Peyer's patch (tissue), 4 donors: ENCODE measurements around the gene PNMA8B. TPM values are rescaled to one million over a fixed set of nuclear protein-coding genes. Genes with fewer than 3 reads are reported as not detected.

ENCODE experiments used
- DNase-seq, 3 donors: peaks; one replicate each; pipeline ENCODE4 v3.0.0-alpha.2; 2017 to 2019
- H3K27ac ChIP-seq, 4 donors: fragments of 200-600 bp; sonication (generic); one replicate each; pipeline ENCODE4 v1.5.1; 2016 to 2019
- H3K27me3 ChIP-seq, 2 donors: fragments of 200-600 bp; sonication (generic); one replicate each; pipeline ENCODE4 v1.5.1; 2019
- H3K36me3 ChIP-seq, 3 donors: fragments of 200-600 bp; sonication (generic); one replicate each; pipeline ENCODE4 v1.5.1; 2016 to 2019
- H3K4me1 ChIP-seq, 4 donors: fragments of 200-600 bp; sonication (generic); one replicate each; pipeline ENCODE4 v1.5.1; 2016 to 2019
- H3K4me3 ChIP-seq, 4 donors: fragments of 200-600 bp; sonication (generic); 1 replicate in 3 of 4; 2 replicates in 1 of 4; pipeline ENCODE4 v1.5.1; 2016 to 2019; ENCODE audit warnings: mild to moderate bottlenecking in 1 of 4
- H3K9me3 ChIP-seq, 4 donors: fragments of 200-600 bp; sonication (generic); one replicate each; pipeline ENCODE4 v1.5.1; 2016 to 2019; ENCODE audit warnings: mild to moderate bottlenecking in 1 of 4
- CTCF ChIP-seq, 6 experiments: fragments of 450-650 bp in 4 of 6; fragments of 200-600 bp in 2 of 6; sonication (generic) in 1 of 6; IDR thresholded peaks; one replicate each; pipeline ENCODE4 v1.5.1; 2017 to 2019; ENCODE audit warnings: antibody characterized with exemption in 6 of 6, mild to moderate bottlenecking in 3 of 6, moderate library complexity in 1 of 6
- POLR2A ChIP-seq, 2 donors: fragments of 450-650 bp; IDR thresholded peaks; one replicate each; pipeline ENCODE4 v1.5.1; 2017; ENCODE audit warnings: antibody characterized with exemption in 2 of 2, mild to moderate bottlenecking in 2 of 2, moderate library complexity in 2 of 2
- total RNA-seq, 4 donors: library from RNA; depleted of rRNA; stranded (reverse); fragments of >200 nt; gene quantifications; one replicate each; pipeline ENCODE4 v1.1.0, GENCODE V29; 2016

Gene PNMA8B
- total RNA-seq, 4 donors from 2014 or later: 0.38 to 1.7 (median 0.67) TPM; not detected in 1

DNA sequence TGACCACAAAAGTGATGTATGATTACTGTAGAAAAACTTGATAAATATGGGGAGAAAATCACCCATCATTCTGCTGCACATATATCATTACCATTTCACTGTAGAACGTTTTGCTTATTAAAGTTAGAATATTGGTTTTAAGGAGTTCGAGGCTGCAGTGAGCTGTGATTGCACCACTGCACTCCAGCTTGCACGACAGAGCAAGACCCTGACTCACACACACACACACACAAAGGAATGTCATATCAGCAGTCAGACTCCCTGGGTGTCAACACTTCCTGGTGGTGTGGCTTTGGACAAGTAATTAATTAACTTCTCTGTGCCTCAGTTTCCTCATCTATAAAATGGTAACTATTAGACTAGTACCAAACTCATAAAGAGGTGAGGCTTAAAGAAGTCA, 13.0 kb downstream of the PNMA8B start:
- no peak for DNase-seq
- Histone ChIP-seq H3K27me3 (no peaks in the 10 kb centered on the region), H3K27ac (no peak overlapping the region)

DNA sequence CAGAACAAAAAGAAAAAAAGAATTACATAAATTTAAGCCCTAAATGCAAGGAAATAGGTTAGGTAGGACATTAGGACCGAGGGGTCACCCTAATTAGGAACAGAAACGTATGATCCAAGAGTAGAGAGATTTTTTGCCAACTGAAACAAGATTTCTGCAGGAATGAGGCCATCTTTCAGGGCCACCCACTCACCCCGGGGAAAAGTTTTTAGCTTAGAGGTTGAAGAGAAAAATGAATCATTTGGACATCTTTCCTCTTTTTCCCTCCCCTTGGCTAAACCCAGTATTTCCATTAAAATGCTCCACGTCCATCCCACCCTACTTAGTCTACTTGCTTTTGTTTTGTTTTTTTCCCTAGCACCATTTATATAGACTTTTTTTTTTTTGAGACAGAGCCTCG, 13.7 kb downstream of the PNMA8B start:
- Histone ChIP-seq H3K36me3 (no peaks in the 10 kb centered on the region), H3K27me3 (no peaks in the 10 kb centered on the region)

More for the DNA sequence above, 13.0 kb downstream of the PNMA8B start:
- Histone ChIP-seq H3K4me1 (peaks cover 0 to 5% (median 2%) of the 10 kb centered on the region in 4 donors), H3K9me3 (no peaks in the 10 kb centered on the region), H3K36me3 (no peaks in the 10 kb centered on the region), H3K4me3 (no peak overlapping the region)
- TF ChIP-seq CTCF (IDR thresholded peaks at IDR 0.05): no peak
- no peak for TF ChIP-seq POLR2A (IDR thresholded peaks at IDR 0.05)

DNA sequence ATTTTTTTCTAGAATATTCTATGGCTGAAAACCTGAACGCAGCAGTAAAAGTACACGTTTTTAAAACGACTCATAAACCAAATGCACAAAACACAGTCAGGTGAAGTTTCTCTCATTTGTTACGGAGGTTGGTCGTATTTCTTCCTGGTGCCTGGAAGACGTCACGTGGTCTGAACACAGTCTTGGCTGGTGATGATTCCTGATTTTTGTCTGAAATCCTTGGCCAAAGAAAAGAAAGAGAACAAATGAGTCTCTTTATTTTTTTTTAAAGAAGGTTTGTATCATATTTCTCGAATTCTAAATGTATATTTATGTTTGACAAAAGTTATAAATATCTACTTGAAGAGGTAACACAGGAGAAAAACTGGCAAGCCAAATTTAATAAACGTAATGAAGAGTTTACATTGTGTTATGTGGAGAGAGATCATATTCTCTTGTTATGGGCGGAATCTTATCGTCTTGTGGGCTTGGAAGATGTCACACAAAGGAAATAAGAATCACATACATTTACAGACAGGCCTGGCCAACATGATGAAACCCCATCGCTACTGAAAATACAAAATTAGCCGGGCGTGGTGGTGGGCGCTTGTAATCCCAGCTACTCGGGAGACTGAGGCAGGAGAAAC, 14.3 kb downstream of the PNMA8B start:
- peak overlapping the region in 3 of 4 donors; percentile 39 to 75 (median 57) for H3K27ac ChIP-seq
- H3K4me1 ChIP-seq: no peaks in the 10 kb centered on the region
- no peaks in the 10 kb centered on the region for H3K36me3 ChIP-seq
- DNase-seq: no peak
- no peaks in the 10 kb centered on the region for H3K27me3 ChIP-seq
- H3K4me3 ChIP-seq: no peak overlapping the region
- no peaks in the 10 kb centered on the region for H3K9me3 ChIP-seq
- no peak for TF ChIP-seq CTCF (IDR thresholded peaks at IDR 0.05)

More for the DNA sequence above, 13.7 kb downstream of the PNMA8B start:
- no peak for DNase-seq
- Histone ChIP-seq H3K4me1 (no peaks in the 10 kb centered on the region), H3K4me3 (no peak overlapping the region), H3K9me3 (no peaks in the 10 kb centered on the region), H3K27ac (peak overlapping the region in 1 of 4 donors; percentile 75)
- TF ChIP-seq POLR2A (IDR thresholded peaks at IDR 0.05) (no peak), CTCF (IDR thresholded peaks at IDR 0.05) (no peak)

GRCh38 chr19:46480415-46480814, 15.3 kb downstream of the PNMA8B start:
- H3K9me3 ChIP-seq: no peaks in the 10 kb centered on the region
- H3K4me3 ChIP-seq: no peak overlapping the region
- no peak for DNase-seq
- no peak for TF ChIP-seq POLR2A (IDR thresholded peaks at IDR 0.05)
- no peak for TF ChIP-seq CTCF (IDR thresholded peaks at IDR 0.05)
- H3K27ac ChIP-seq: peak overlapping the region in 3 of 4 donors; percentile 39 to 75 (median 57)
- H3K4me1 ChIP-seq: no peaks in the 10 kb centered on the region
- H3K27me3 ChIP-seq: no peaks in the 10 kb centered on the region
- H3K36me3 ChIP-seq: no peaks in the 10 kb centered on the region

DNA sequence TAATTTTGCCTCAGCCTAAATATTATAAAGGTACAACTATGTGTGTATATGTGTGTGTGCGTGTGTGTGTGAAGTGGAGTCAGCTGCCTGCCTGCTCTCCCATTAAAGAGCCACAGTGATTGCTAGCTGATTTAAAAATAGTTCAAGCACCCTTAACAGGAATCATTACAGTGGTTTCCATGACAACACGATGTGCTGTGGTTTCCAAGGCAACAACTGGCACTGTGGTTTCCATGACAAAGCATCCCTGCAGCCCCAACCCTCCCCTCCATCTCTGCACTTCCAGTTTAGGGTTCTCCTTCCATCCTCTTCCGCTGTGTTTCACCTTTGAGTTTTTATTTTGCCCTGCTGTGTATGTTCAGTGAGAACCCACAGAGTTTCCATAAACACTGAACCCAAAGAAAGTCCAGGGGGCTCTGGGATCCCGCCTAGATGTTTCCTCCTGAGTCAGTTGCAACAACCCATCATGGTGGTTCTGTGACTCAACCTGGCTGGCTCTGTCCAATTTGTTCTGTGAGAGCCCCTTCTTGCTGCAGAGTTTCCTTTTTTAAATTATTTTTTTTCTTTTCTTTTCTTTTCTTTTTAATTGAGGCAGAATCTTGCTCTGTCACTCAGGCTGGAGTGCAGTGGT, 17.2 kb downstream of the PNMA8B start:
- H3K27ac ChIP-seq: peak overlapping the region in 1 of 4 donors; percentile 26
- no peaks in the 10 kb centered on the region for H3K9me3 ChIP-seq
- no peak for DNase-seq
- no peak for TF ChIP-seq CTCF (IDR thresholded peaks at IDR 0.05)
- TF ChIP-seq POLR2A (IDR thresholded peaks at IDR 0.05): no peak
- no peaks in the 10 kb centered on the region for H3K27me3 ChIP-seq
- H3K36me3 ChIP-seq: no peaks in the 10 kb centered on the region
- H3K4me3 ChIP-seq: no peak overlapping the region
- no peaks in the 10 kb centered on the region for H3K4me1 ChIP-seq
